HS-5 (cell line): Measurements from ENCODE around the gene SMPD1.
"Not testable (repeated sequence)": the region's sequence is repeated elsewhere in the genome, so short reads cannot be mapped to it uniquely, and the experiment has no call there.

Experiments
- DNase-seq: peaks from one replicate; pipeline ENCODE4 v3.0.0-alpha.2; 2012; ENCODE audit warnings: low read depth

The SMPD1 gene

GRCh38 chr11:6390718-6391469, 620 bp downstream of the SMPD1 start:
- DNase-seq, result no peak

DNA sequence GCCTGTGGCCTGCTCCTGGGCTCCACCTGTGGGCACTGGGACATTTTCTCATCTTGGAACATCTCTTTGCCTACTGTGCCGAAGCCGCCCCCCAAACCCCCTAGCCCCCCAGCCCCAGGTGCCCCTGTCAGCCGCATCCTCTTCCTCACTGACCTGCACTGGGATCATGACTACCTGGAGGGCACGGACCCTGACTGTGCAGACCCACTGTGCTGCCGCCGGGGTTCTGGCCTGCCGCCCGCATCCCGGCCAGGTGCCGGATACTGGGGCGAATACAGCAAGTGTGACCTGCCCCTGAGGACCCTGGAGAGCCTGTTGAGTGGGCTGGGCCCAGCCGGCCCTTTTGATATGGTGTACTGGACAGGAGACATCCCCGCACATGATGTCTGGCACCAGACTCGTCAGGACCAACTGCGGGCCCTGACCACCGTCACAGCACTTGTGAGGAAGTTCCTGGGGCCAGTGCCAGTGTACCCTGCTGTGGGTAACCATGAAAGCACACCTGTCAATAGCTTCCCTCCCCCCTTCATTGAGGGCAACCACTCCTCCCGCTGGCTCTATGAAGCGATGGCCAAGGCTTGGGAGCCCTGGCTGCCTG, 1.4 kb downstream of the SMPD1 start:
- DNase-seq, result no peak

DNA sequence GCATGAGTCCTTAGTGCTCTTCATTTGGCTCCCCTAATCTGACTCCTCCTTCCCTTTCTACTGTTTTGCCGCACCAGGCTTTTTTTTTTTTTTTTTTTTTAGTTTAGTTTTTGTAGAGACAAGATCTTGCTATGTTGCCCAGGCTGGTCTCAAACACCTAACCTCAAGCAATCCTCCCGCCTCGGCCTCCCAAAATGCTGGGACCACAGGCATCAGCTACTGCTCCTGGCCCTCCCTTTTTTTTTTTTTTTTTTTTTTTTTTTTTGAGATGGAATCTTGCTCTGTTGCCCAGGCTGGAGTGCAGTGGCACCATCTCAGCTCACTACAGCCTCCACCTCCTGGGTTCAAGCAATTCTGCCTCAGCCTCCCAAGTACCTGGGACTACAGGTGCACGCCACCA, 2.0 kb downstream of the SMPD1 start:
- DNase-seq, result not testable (repeated sequence)

DNA sequence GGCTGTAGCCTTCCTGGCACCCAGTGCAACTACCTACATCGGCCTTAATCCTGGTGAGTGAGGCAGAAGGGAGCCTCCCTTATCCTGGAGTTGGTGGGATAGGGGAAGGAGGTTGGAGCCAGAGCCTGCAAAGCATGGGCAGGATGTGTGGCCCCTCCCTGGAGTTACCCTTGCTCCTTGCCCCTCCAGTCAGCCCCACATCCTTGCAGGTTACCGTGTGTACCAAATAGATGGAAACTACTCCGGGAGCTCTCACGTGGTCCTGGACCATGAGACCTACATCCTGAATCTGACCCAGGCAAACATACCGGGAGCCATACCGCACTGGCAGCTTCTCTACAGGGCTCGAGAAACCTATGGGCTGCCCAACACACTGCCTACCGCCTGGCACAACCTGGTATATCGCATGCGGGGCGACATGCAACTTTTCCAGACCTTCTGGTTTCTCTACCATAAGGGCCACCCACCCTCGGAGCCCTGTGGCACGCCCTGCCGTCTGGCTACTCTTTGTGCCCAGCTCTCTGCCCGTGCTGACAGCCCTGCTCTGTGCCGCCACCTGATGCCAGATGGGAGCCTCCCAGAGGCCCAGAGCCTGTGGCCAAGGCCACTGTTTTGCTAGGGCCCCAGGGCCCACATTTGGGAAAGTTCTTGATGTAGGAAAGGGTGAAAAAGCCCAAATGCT, 3.9 kb downstream of the SMPD1 start:
- no peak for DNase-seq

DNA sequence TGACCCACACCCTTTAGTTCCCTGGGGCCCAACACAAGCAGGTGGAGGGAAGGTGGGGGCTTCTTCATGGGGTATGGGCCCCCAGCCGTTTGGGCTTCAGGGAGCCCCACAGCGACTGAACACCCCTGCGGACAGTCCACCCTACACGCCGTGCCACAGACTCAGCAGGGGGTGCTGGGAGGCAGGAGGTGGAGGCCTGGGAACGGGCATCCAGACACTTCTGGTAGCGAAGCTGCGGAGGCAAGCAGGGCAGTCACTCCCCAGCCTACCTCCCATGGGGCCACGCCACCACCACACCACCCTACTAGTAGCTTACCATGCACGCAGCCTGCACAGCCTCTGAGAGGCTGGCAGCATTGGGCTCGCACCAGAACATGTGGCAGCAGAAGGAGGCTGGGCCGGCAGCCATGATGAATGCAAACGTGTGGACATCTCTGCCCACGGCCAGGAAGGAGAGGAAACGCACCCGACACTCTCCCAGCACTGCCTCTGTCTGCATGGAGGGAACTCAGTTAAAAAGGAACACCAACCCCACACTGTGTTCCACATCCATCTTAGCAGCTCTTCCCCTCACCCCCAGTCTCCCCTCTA, 5.3 kb downstream of the SMPD1 start:
- no peak for DNase-seq

GRCh38 chr11:6397156-6397555, 6.9 kb downstream of the SMPD1 start:
- DNase-seq, result no peak

DNA sequence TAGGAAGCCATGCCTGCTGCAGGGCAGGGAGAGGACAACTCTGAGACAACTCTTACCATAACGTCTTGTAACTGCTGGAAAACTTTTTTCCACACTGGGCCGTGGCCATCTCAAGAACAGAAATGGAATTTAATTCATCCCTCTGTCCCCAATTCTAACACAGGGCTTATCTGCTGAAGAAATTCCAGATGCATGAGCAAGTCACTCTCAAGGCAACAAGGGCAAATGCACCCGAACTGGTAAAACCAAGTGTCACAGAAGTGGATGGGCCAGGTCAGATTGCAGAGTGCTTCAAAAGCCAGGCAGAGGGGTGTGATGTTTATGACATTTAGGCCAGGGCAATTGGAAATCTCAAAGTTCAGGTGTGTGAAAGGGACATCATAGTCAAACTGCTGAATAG, 7.4 kb downstream of the SMPD1 start:
- DNase-seq, result no peak

GRCh38 chr11:6400431-6401345, 10.4 kb downstream of the SMPD1 start:
- no peak for DNase-seq

DNA sequence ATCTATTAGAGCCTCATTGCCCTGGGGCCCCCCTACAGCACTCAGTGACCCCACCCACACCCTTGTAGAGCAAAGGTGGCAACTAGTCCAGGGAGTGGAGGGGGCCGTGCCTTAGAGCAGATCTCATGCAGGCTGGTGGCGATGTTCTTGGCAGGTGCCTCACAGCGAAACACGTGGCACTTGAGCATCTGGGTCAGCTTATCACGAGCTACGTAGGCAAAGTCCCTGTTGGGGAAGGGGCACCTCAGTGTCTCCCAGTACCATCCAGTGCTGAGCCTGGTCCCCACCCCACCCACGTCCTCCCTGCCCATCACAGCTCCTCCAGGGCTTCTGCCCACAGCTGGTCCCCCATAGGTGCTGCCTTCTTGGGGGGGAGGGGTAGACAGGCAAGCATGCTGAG, 11.2 kb downstream of the SMPD1 start:
- no peak for DNase-seq

DNA sequence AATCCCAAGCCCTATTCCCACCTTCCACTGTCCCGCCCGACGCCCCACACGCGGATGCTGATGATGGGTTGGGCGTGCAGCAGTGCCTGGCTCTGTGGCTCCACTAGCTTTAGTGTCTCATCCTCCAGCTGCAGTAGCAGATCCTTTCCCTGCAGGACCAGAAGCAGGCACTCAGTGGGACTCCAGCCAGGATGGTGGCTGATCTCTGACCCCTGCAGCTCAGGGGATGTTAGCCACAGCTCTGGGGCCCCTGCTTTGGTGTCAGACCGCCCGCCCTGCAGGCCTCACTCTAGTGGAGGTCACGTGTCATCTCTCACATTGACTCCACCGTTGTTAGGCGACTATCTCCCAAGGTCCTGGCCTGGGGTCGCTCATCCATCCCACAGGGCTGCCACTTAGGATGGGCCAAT, 11.8 kb downstream of the SMPD1 start:
- no peak for DNase-seq

DNA sequence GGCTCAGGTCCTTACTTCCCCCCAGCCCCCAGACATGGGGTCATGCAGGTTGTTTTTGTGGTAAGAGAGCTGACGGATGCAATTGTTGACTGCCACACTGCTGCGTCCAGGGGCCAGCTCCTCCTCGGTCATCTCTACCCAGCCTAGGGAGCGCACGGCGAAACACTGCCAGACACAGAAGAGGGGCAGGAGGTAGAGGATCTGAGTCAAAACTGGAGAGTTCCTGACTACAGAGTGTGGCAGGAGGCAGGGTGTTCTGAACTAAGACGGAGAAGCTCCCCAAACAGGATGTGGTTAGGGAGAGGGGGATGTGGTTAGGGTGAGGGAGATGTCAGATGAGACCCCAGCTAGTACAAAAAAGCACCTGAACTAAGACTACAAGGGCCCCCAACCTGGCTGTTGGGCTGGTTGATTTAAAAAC, 12.3 kb downstream of the SMPD1 start:
- no peak for DNase-seq

GRCh38 chr11:6403539-6403938, 13.3 kb downstream of the SMPD1 start:
- no peak for DNase-seq

DNA sequence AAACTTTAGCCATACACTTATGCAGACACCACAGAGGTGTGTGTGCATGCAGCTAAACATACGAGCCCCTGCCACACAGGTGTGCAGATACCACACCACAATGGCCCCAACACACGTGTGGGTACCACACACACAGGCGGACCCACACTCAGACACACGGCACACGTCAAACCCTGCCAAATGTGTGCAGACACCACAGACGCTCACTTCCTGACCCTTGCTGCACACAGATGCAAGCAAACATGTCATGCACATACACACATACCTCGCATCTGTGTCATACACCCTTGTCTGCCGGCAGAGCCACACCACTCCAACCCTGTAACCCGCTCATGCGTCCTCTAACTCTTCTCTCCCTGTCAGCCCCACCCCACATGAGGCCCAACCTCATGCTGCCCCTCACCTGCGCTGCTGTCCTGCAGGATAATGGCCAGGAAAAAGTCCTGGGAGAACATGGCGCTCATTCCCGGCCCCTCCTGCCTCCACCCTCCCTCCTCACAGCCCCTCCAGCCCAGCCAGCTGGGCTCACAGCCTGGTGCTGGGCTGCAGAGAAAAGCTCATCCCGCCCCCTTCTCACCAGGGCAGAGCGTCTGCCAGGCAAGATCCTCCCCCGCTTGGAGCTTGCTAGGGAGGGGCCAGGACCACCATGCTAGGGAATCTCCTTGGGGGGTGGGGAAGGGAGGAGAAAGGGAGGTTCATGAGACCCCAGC, 14.2 kb downstream of the SMPD1 start:
- DNase-seq, result no peak

- no peak for DNase-seq
Measured at GRCh38 chr11:6405052-6405667, 14.9 kb downstream of the SMPD1 start.

DNA sequence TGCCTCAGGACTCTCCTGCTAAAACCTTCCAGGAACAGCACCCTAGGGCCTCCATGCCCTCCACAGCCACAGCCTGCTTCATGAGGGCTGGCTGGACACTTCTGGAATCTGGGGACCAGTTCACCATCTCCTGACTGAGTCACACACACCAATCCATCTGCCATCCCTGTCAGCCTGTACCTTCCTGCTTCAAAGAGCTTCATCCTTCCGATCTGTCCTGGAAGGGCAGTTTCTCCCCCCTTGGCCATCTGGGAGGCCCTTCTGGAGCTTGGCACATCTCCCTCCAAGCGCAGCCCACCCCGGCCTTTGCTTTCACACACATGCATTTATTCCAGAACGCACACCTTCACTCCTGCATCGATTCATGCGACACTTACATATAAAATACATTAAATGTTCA, 15.6 kb downstream of the SMPD1 start:
- DNase-seq, result no peak

DNA sequence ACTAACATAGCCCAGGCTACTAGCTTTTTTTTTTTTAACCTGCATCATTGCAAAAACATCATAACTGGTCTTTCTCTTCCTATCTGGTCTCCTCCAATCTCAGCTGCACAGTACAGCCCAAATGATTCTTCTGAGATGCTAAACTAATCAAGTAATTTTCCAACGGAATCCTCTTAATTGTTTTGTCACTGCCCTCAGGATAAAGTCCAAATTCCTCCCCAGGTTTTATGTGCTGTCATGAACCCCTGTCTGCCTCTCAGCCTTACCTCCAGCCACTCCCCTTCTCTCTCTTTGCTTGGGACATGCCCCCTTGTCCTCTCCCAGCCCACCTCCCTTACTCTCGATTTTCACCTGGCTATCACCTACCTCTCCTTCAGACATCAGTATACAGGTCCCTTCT, 16.1 kb downstream of the SMPD1 start:
- no peak for DNase-seq

GRCh38 chr11:6410695-6411430, 20.6 kb downstream of the SMPD1 start:
- no peak for DNase-seq

- DNase-seq, result no peak
Measured at GRCh38 chr11:6411594-6412031, 21.3 kb downstream of the SMPD1 start.

DNA sequence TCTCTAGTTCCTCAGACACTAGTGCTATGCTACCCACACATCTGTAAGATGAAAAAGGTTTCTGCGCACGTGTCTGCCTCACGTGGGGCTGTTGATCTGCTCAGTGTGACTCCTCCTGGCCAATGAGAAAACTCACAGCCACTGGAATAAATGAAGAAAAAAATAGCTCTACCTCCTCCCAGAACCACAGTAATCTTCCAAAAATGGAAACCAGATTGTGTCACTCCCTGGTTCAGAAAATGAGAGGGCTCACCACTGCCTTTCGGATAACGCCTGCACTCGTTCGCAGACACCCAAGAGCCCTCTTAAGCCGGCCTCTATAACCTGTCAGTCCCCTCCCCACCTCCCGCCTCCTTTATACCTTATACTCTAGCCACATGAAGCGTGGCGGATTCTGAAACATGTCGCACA, 23.5 kb downstream of the SMPD1 start:
- no peak for DNase-seq

GRCh38 chr11:6414874-6415328, 24.6 kb downstream of the SMPD1 start:
- no peak for DNase-seq
